ENCODE results near the gene COL4A2.
"Not testable (repeated sequence)": the region's sequence is repeated elsewhere in the genome, so short reads cannot be mapped to it uniquely, and the experiment has no call there.

COL4A2 gene

GRCh38 chr13:110479215-110479545 lies 172.1 kb downstream of the COL4A2 start:
- no peak overlapping the region for H3K4me3 ChIP-seq (ENCODE audit: low read length)
- no peak for TF ChIP-seq ZNF274 (IDR thresholded peaks at IDR 0.05; ENCODE audit: low read depth, low read length)

GRCh38 chr13:110479648-110480047 lies 172.6 kb downstream of the COL4A2 start:
- TF ChIP-seq ZNF274 (IDR thresholded peaks at IDR 0.05; ENCODE audit: low read depth, low read length), result no peak
- no peak overlapping the region for H3K4me3 ChIP-seq (ENCODE audit: low read length)

- H3K4me3 ChIP-seq (ENCODE audit: low read length), result no peak overlapping the region
- no peak for TF ChIP-seq ZNF274 (IDR thresholded peaks at IDR 0.05; ENCODE audit: low read depth, low read length)
Measured at GRCh38 chr13:110480161-110480560, 173.1 kb downstream of the COL4A2 start.

GRCh38 chr13:110483386-110483968 lies 176.4 kb downstream of the COL4A2 start:
- TF ChIP-seq ZNF274 (IDR thresholded peaks at IDR 0.05; ENCODE audit: low read depth, low read length), result no peak
- H3K4me3 ChIP-seq (ENCODE audit: low read length), result no peak overlapping the region

- TF ChIP-seq ZNF274 (IDR thresholded peaks at IDR 0.05; ENCODE audit: low read depth, low read length), result no peak
- no peak overlapping the region for H3K4me3 ChIP-seq (ENCODE audit: low read length)
Measured at GRCh38 chr13:110484290-110485048, 177.4 kb downstream of the COL4A2 start.

- H3K4me3 ChIP-seq (ENCODE audit: low read length), result no peak overlapping the region
- TF ChIP-seq ZNF274 (IDR thresholded peaks at IDR 0.05; ENCODE audit: low read depth, low read length), result no peak
Measured at GRCh38 chr13:110485604-110486003, 178.5 kb downstream of the COL4A2 start.

GRCh38 chr13:110486061-110486715 lies 179.1 kb downstream of the COL4A2 start:
- no peak for TF ChIP-seq ZNF274 (IDR thresholded peaks at IDR 0.05; ENCODE audit: low read depth, low read length)
- no peak overlapping the region for H3K4me3 ChIP-seq (ENCODE audit: low read length)

- not testable (repeated sequence) for H3K4me3 ChIP-seq (ENCODE audit: low read length)
Measured at GRCh38 chr13:110486880-110487279, 179.8 kb downstream of the COL4A2 start.

- TF ChIP-seq ZNF274 (IDR thresholded peaks at IDR 0.05; ENCODE audit: low read depth, low read length), result no peak
Measured at GRCh38 chr13:110490009-110490770, 183.1 kb downstream of the COL4A2 start.

GRCh38 chr13:110491869-110492678 lies 185.0 kb downstream of the COL4A2 start:
- no peak overlapping the region for H3K4me3 ChIP-seq (ENCODE audit: low read length)
- TF ChIP-seq ZNF274 (IDR thresholded peaks at IDR 0.05; ENCODE audit: low read depth, low read length), result no peak

More at GRCh38 chr13:110490009-110490770, 183.1 kb downstream of the COL4A2 start:
- H3K4me3 ChIP-seq (ENCODE audit: low read length), result no peak overlapping the region

GRCh38 chr13:110492679-110493593 lies 185.9 kb downstream of the COL4A2 start:
- no peak overlapping the region for H3K4me3 ChIP-seq (ENCODE audit: low read length)
- TF ChIP-seq ZNF274 (IDR thresholded peaks at IDR 0.05; ENCODE audit: low read depth, low read length), result no peak

- H3K4me3 ChIP-seq (ENCODE audit: low read length), result no peak overlapping the region
- no peak for TF ChIP-seq ZNF274 (IDR thresholded peaks at IDR 0.05; ENCODE audit: low read depth, low read length)
Measured at GRCh38 chr13:110493613-110494012, 186.5 kb downstream of the COL4A2 start.

- no peak for TF ChIP-seq ZNF274 (IDR thresholded peaks at IDR 0.05; ENCODE audit: low read depth, low read length)
- no peak overlapping the region for H3K4me3 ChIP-seq (ENCODE audit: low read length)
Measured at GRCh38 chr13:110495376-110495775, 188.3 kb downstream of the COL4A2 start.
